ENCODE results near the gene DCAF5. TPM values are rescaled to one million over a fixed set of nuclear protein-coding genes. Genes with fewer than 3 reads are reported as not detected.
"Not testable (repeated sequence)": the region's sequence is repeated elsewhere in the genome, so short reads cannot be mapped to it uniquely, and the experiment has no call there.

The DCAF5 gene
- total RNA-seq, 1 donor from 2014 or later, result 48.3 TPM

- TF ChIP-seq CTCF (IDR thresholded peaks at IDR 0.05), result no peak
- peaks cover 64% of the 10 kb centered on the region for H3K4me1 Mint-ChIP-seq (ENCODE audit: low read depth)
- peak overlapping the region; percentile 19 for H3K4me3 Mint-ChIP-seq (ENCODE audit: unreplicated experiment)
- no peak for DNase-seq (ENCODE audit: low spot score)
- H3K27me3 Mint-ChIP-seq (ENCODE audit: low read depth), result no peaks in the 10 kb centered on the region
- peak overlapping the region; percentile 92 for H3K27ac Mint-ChIP-seq (ENCODE audit: unreplicated experiment)
- peaks cover 16% of the 10 kb centered on the region for H3K36me3 Mint-ChIP-seq (ENCODE audit: low read depth)
- no peaks in the 10 kb centered on the region for H3K9me3 Mint-ChIP-seq (ENCODE audit: low read depth)
These were observed 73.2 kb downstream of the DCAF5 start for GRCh38 chr14:69079747-69080146.

- DNase-seq (ENCODE audit: low spot score), result no peak
- TF ChIP-seq CTCF (IDR thresholded peaks at IDR 0.05), result no peak
- Mint-ChIP-seq H3K36me3 (ENCODE audit: low read depth) (peaks cover 19% of the 10 kb centered on the region), H3K4me1 (ENCODE audit: low read depth) (peaks cover 63% of the 10 kb centered on the region), H3K27me3 (ENCODE audit: low read depth) (no peaks in the 10 kb centered on the region), H3K9me3 (ENCODE audit: low read depth) (no peaks in the 10 kb centered on the region), H3K4me3 (ENCODE audit: unreplicated experiment) (no peak overlapping the region), H3K27ac (ENCODE audit: unreplicated experiment) (peak overlapping the region; percentile 92)
These were observed 73.7 kb downstream of the DCAF5 start for GRCh38 chr14:69079188-69079742.

- Mint-ChIP-seq H3K27me3 (ENCODE audit: low read depth) (no peaks in the 10 kb centered on the region), H3K9me3 (ENCODE audit: low read depth) (no peaks in the 10 kb centered on the region), H3K4me3 (ENCODE audit: unreplicated experiment) (no peak overlapping the region), H3K4me1 (ENCODE audit: low read depth) (peaks cover 60% of the 10 kb centered on the region), H3K36me3 (ENCODE audit: low read depth) (peaks cover 19% of the 10 kb centered on the region), H3K27ac (ENCODE audit: unreplicated experiment) (peak overlapping the region; percentile 92)
- TF ChIP-seq CTCF (IDR thresholded peaks at IDR 0.05), result no peak
- no peak for DNase-seq (ENCODE audit: low spot score)
These were observed 75.1 kb downstream of the DCAF5 start for GRCh38 chr14:69077841-69078240.

- Mint-ChIP-seq H3K27ac (ENCODE audit: unreplicated experiment) (peak overlapping the region; percentile 92), H3K4me1 (ENCODE audit: low read depth) (peaks cover 61% of the 10 kb centered on the region), H3K36me3 (ENCODE audit: low read depth) (peaks cover 24% of the 10 kb centered on the region)
- H3K27me3 Mint-ChIP-seq (ENCODE audit: low read depth); DNase-seq (ENCODE audit: low spot score); H3K4me3 Mint-ChIP-seq (ENCODE audit: unreplicated experiment); H3K9me3 Mint-ChIP-seq (ENCODE audit: low read depth): not testable (repeated sequence)
These were observed 75.7 kb downstream of the DCAF5 start for GRCh38 chr14:69077185-69077584.

GRCh38 chr14:69076341-69076740 is 76.6 kb downstream of the DCAF5 start:
- Mint-ChIP-seq H3K4me3 (ENCODE audit: unreplicated experiment) (no peak overlapping the region), H3K27ac (ENCODE audit: unreplicated experiment) (no peak overlapping the region), H3K4me1 (ENCODE audit: low read depth) (peaks cover 56% of the 10 kb centered on the region), H3K36me3 (ENCODE audit: low read depth) (peaks cover 20% of the 10 kb centered on the region), H3K27me3 (ENCODE audit: low read depth) (no peaks in the 10 kb centered on the region), H3K9me3 (ENCODE audit: low read depth) (no peaks in the 10 kb centered on the region)
- no peak for TF ChIP-seq CTCF (IDR thresholded peaks at IDR 0.05)
- no peak for DNase-seq (ENCODE audit: low spot score)

- Mint-ChIP-seq H3K9me3 (ENCODE audit: low read depth) (no peaks in the 10 kb centered on the region), H3K27me3 (ENCODE audit: low read depth) (no peaks in the 10 kb centered on the region), H3K4me1 (ENCODE audit: low read depth) (peaks cover 52% of the 10 kb centered on the region), H3K27ac (ENCODE audit: unreplicated experiment) (no peak overlapping the region), H3K36me3 (ENCODE audit: low read depth) (peaks cover 19% of the 10 kb centered on the region), H3K4me3 (ENCODE audit: unreplicated experiment) (no peak overlapping the region)
- DNase-seq (ENCODE audit: low spot score), result no peak
- TF ChIP-seq CTCF (IDR thresholded peaks at IDR 0.05), result no peak
These were observed 79.0 kb downstream of the DCAF5 start for GRCh38 chr14:69073915-69074314.

All from chondrocyte (in vitro differentiated cells).